Right lobe of liver (tissue), 4 donors: Measurements from ENCODE around the gene TNFRSF11A.

Source experiments
- CTCF ChIP-seq, 4 donors: fragments of 200-600 bp in 3 of 4; fragments of 450-650 bp in 1 of 4; IDR thresholded peaks; one replicate each; pipeline versions ENCODE4 v1.5.1 to v1.8.0; 2016 to 2022; ENCODE audit warnings: antibody characterized with exemption in 4 of 4, mild to moderate bottlenecking in 2 of 4
- POLR2A ChIP-seq: fragments of 450-650 bp; IDR thresholded peaks from one replicate; pipeline ENCODE4 v1.6.1; 2017; ENCODE audit warnings: antibody characterized with exemption, mild to moderate bottlenecking
- donor health status: DM: no; HTN: no; CAD: no.
- donor health status: DM: no; HTN: no; CAD: no.
- donor health status: DM: no; HTN: yes; CAD: no.

DNA sequence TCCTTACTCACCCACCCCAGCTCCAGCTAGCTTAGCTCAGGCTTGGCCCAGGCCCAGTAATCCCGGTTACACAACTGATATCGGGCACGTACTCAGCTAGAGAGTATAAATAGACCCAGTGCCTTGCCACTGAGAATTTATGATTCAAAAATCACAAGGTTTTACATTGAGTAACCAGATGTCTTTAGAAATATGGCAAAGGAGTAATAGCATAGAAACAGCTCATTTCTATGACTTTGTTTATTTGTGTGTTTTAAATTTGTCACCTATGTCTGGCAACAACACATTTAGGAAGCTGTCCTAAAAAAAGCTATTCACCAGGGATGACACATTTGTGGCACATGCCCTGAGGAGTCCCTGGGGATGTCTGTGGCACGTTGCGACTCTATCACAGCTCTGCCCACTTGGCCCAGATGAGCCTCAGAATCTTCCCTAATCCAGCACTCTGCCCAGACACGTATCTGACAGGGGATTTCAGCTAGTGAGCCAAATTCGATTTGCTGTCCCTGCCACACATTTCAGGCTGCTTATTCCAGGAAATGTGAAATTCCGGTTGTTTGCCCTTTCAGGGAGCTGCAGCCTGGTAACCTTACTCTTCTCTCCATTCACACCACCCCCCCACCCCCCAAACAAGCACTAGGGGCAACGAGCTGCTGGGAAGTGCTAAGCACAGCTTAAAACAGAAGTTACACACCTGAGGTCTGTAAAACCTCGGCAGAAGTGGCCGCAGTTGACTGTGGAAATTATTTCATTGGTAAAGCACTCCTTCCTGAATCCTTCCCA lies 112.3 kb downstream of the TNFRSF11A start:
- TF ChIP-seq CTCF (IDR thresholded peaks at IDR 0.05) (no peak), POLR2A (no peak)
